Liver (tissue), 9 donors: ENCODE data around the gene PDZD2. TPM values are rescaled to one million over a fixed set of nuclear protein-coding genes. Genes with fewer than 3 reads are reported as not detected.

ENCODE experiments used
- DNase-seq: peaks from one replicate; pipeline ENCODE4 v3.0.0-alpha.2; 2017; ENCODE audit warnings: low spot score
- H3K27ac ChIP-seq, 2 donors: one replicate each; pipeline ENCODE4 v1.7.0; 2013; ENCODE audit warnings: inconsistent platforms in 2 of 2, low read length in 2 of 2, control low read depth in 1 of 2, low read depth in 1 of 2, mild to moderate bottlenecking in 1 of 2
- H3K27me3 ChIP-seq, 4 donors: one replicate each; pipeline versions ENCODE4 v1.6.1 to v1.7.0; 2013; ENCODE audit warnings: low read length in 3 of 4, inconsistent platforms in 1 of 4, mild to moderate bottlenecking in 1 of 4, moderate library complexity in 1 of 4; ENCODE audit not compliant: control insufficient read depth in 4 of 4, insufficient read depth in 4 of 4
- H3K36me3 ChIP-seq, 4 donors: one replicate each; pipeline versions ENCODE4 v1.6.1 to v1.7.0; 2013; ENCODE audit warnings: low read length in 3 of 4, mild to moderate bottlenecking in 3 of 4, low read depth in 1 of 4, moderate library complexity in 1 of 4; ENCODE audit not compliant: control insufficient read depth in 4 of 4, insufficient read depth in 3 of 4
- H3K4me1 ChIP-seq, 4 donors: one replicate each; pipeline versions ENCODE4 v1.6.1 to v1.7.0; 2013; ENCODE audit warnings: low read length in 3 of 4, mild to moderate bottlenecking in 3 of 4, moderate library complexity in 1 of 4; ENCODE audit not compliant: control insufficient read depth in 4 of 4, insufficient read depth in 4 of 4
- H3K4me3 ChIP-seq, 3 donors: one replicate each; pipeline versions ENCODE4 v1.6.1 to v1.7.0; 2013; ENCODE audit warnings: low read length in 3 of 3, control low read depth in 1 of 3, low read depth in 1 of 3, mild to moderate bottlenecking in 1 of 3
- H3K9ac ChIP-seq, 2 donors: one replicate each; pipeline ENCODE4 v1.7.0; 2013; ENCODE audit warnings: low read length in 2 of 2, mild to moderate bottlenecking in 2 of 2, moderate library complexity in 2 of 2, control low read depth in 1 of 2, low read depth in 1 of 2
- H3K9me3 ChIP-seq, 4 donors: one replicate each; pipeline versions ENCODE4 v1.6.1 to v1.7.0; 2013; ENCODE audit warnings: low read length in 3 of 4; ENCODE audit not compliant: control insufficient read depth in 4 of 4
- ATF3 ChIP-seq: IDR thresholded peaks from 2 replicates; pipeline ENCODE4 v1.6.1; 2016; ENCODE audit warnings: antibody characterized with exemption
- FOXA1 ChIP-seq: IDR thresholded peaks from 2 replicates; pipeline ENCODE4 v1.6.1; 2016; ENCODE audit warnings: antibody characterized with exemption
- FOXA2 ChIP-seq: IDR thresholded peaks from 2 replicates; pipeline ENCODE4 v1.6.1; 2016; ENCODE audit warnings: antibody characterized with exemption
- HNF4G ChIP-seq: IDR thresholded peaks from 2 replicates; pipeline ENCODE4 v1.6.1; 2016; ENCODE audit warnings: antibody characterized with exemption
- JUND ChIP-seq, 2 donors: IDR thresholded peaks; 2 replicates each; pipeline ENCODE4 v1.6.1; 2016; ENCODE audit warnings: antibody characterized with exemption in 2 of 2
- MAX ChIP-seq: IDR thresholded peaks from 2 replicates; pipeline ENCODE4 v1.6.1; 2016; ENCODE audit warnings: antibody characterized with exemption
- NR2F2 ChIP-seq: IDR thresholded peaks from 2 replicates; pipeline ENCODE4 v1.6.1; 2016; ENCODE audit warnings: antibody characterized with exemption
- RAD21 ChIP-seq, 2 donors: IDR thresholded peaks; 2 replicates each; pipeline ENCODE4 v1.6.1; 2016; ENCODE audit warnings: antibody characterized with exemption in 2 of 2, mild to moderate bottlenecking in 2 of 2
- REST ChIP-seq: IDR thresholded peaks from 2 replicates; pipeline ENCODE4 v1.6.1; 2016; ENCODE audit warnings: antibody characterized with exemption, mild to moderate bottlenecking
- RXRA ChIP-seq, 2 donors: IDR thresholded peaks; 2 replicates each; pipeline ENCODE4 v1.6.1; 2017 to 2018; ENCODE audit warnings: antibody characterized with exemption in 2 of 2, mild to moderate bottlenecking in 1 of 2
- SP1 ChIP-seq: IDR thresholded peaks from 2 replicates; pipeline ENCODE4 v1.6.1; 2018; ENCODE audit warnings: antibody characterized with exemption, mild to moderate bottlenecking
- ZBTB33 ChIP-seq: IDR thresholded peaks from 2 replicates; pipeline ENCODE4 v1.6.1; 2016; ENCODE audit warnings: antibody characterized with exemption
- WGBS: extraction: QIAGEN DNeasy Blood & Tissue Kit; methylation state at CpG from one replicate; pipeline ENCODE4 v1.1.7; 2013; 5-methylcytosine and 5-hydroxymethylcytosine counted together
- polyA plus RNA-seq, 2 donors: library from polyadenylated mRNA; stranded (reverse) in 1 of 2; unstranded in 1 of 2; fragments of 200-250 nt in 1 of 2; fragments of >200 nt in 1 of 2; fragmentation: Nextera tagmentation in 1 of 2; extraction: Ambion mirVana in 1 of 2; gene quantifications; one replicate each; pipeline versions ENCODE4 v1.2.1 to v1.2.3, GENCODE V29; 2013 to 2015
- total RNA-seq, 2 donors: library from RNA; depleted of rRNA; stranded (reverse); fragments of >200 nt; gene quantifications; one replicate each; pipeline ENCODE4 v1.2.3, GENCODE V29; 2014
- donor health status: healthy.
- donor health status: healthy.
- donor health status: healthy.
- donor health status: healthy.
- donor health status: healthy.

PDZD2 gene
- total and polyA plus RNA-seq, 4 donors = 0.27 to 1.1 (median 0.54) TPM

GRCh38 chr5:31984691-31985090 lies 345.8 kb downstream of the PDZD2 start:
- H3K9ac ChIP-seq = no peak overlapping the region
- TF ChIP-seq RAD21 (IDR thresholded peaks at IDR 0.05) = no peak
- no peak for TF ChIP-seq REST
- no peak for TF ChIP-seq JUND (IDR thresholded peaks at IDR 0.05)
- no peak for TF ChIP-seq FOXA1
- no peak for TF ChIP-seq ZBTB33
- no peak for TF ChIP-seq FOXA2
- no peak for TF ChIP-seq HNF4G
- no peak for TF ChIP-seq MAX

GRCh38 chr5:31986101-31986500 lies 347.2 kb downstream of the PDZD2 start:
- no peak for TF ChIP-seq ZBTB33
- TF ChIP-seq SP1 = no peak
- TF ChIP-seq FOXA1 = no peak
- TF ChIP-seq NR2F2 = no peak
- no peak for TF ChIP-seq RXRA (IDR thresholded peaks at IDR 0.05)
- no peak for TF ChIP-seq REST
- TF ChIP-seq RAD21 (IDR thresholded peaks at IDR 0.05) = no peak
- TF ChIP-seq HNF4G = no peak
- TF ChIP-seq ATF3 = no peak

More at GRCh38 chr5:31984691-31985090, 345.8 kb downstream of the PDZD2 start:
- H3K36me3 ChIP-seq = no peaks in the 10 kb centered on the region
- H3K27me3 ChIP-seq = no peaks in the 10 kb centered on the region
- no peaks in the 10 kb centered on the region for H3K9me3 ChIP-seq
- DNase-seq = no peak
- 91% methylated on average over 1 of the region's 1 CpG for WGBS
- no peak overlapping the region for H3K27ac ChIP-seq
- no peaks in the 10 kb centered on the region for H3K4me1 ChIP-seq
- no peak overlapping the region for H3K4me3 ChIP-seq

More at GRCh38 chr5:31986101-31986500, 347.2 kb downstream of the PDZD2 start:
- DNase-seq = no peak
- H3K9ac ChIP-seq = no peak overlapping the region
- H3K4me1 ChIP-seq = no peaks in the 10 kb centered on the region
- H3K27me3 ChIP-seq = no peaks in the 10 kb centered on the region
- H3K9me3 ChIP-seq = no peaks in the 10 kb centered on the region
- whole genome bisulfite sequencing = 81% methylated on average over 5 of the region's 5 CpGs
- no peak overlapping the region for H3K4me3 ChIP-seq
- no peaks in the 10 kb centered on the region for H3K36me3 ChIP-seq
- no peak overlapping the region for H3K27ac ChIP-seq
